ENCODE measurements around the gene SLC1A5.
"Not testable (repeated sequence)": the region's sequence is repeated elsewhere in the genome, so short reads cannot be mapped to it uniquely, and the experiment has no call there.

SLC1A5 gene

GRCh38 chr19:46812977-46813838 lies 24.8 kb upstream of the SLC1A5 start:
- peak overlapping the region; percentile 48 for H3K27ac ChIP-seq
- TF ChIP-seq ZFX (IDR thresholded peaks at IDR 0.05), result no peak
- TF ChIP-seq CTCF (conservative IDR thresholded peaks at IDR 0.05), result no peak

- H3K27ac ChIP-seq, result no peak overlapping the region
- TF ChIP-seq CTCF (conservative IDR thresholded peaks at IDR 0.05) (no peak), ZFX (IDR thresholded peaks at IDR 0.05) (no peak)
Observed at GRCh38 chr19:46809534-46810272, 21.3 kb upstream of the SLC1A5 start.

- TF ChIP-seq CTCF (conservative IDR thresholded peaks at IDR 0.05), result no peak
- TF ChIP-seq ZFX (IDR thresholded peaks at IDR 0.05), result no peak
- no peak overlapping the region for H3K27ac ChIP-seq
Observed at GRCh38 chr19:46806656-46807055, 18.3 kb upstream of the SLC1A5 start.

- H3K27ac ChIP-seq, result not testable (repeated sequence)
Observed at GRCh38 chr19:46804432-46804831, 16.0 kb upstream of the SLC1A5 start.

GRCh38 chr19:46803555-46803954 lies 15.2 kb upstream of the SLC1A5 start:
- TF ChIP-seq ZFX (IDR thresholded peaks at IDR 0.05), result no peak
- TF ChIP-seq CTCF (conservative IDR thresholded peaks at IDR 0.05), result no peak
- H3K27ac ChIP-seq, result no peak overlapping the region

GRCh38 chr19:46802152-46802551 lies 13.8 kb upstream of the SLC1A5 start:
- TF ChIP-seq CTCF (conservative IDR thresholded peaks at IDR 0.05), result no peak
- no peak for TF ChIP-seq ZFX (IDR thresholded peaks at IDR 0.05)
- H3K27ac ChIP-seq, result no peak overlapping the region

GRCh38 chr19:46798713-46799112 lies 10.3 kb upstream of the SLC1A5 start:
- H3K27ac ChIP-seq, result no peak overlapping the region
- TF ChIP-seq CTCF (conservative IDR thresholded peaks at IDR 0.05) (no peak), ZFX (IDR thresholded peaks at IDR 0.05) (no peak)
